Lower leg skin (tissue), 3 donors: Measurements from ENCODE around the gene AKT2.

Source experiments
- POLR2A ChIP-seq, 2 donors: fragments of 450-650 bp; IDR thresholded peaks; one replicate each; pipeline ENCODE4 v1.6.1; 2016 to 2017; ENCODE audit warnings: antibody characterized with exemption in 2 of 2, mild to moderate bottlenecking in 1 of 2, moderate library complexity in 1 of 2
- TF ChIP-seq, protein P1 (sequence below), 3 donors: fragments of 450-650 bp; IDR thresholded peaks; one replicate each; pipeline ENCODE4 v1.5.1; 2016; ENCODE audit warnings: antibody characterized with exemption in 3 of 3, mild to moderate bottlenecking in 3 of 3, moderate library complexity in 2 of 3

DNA sequence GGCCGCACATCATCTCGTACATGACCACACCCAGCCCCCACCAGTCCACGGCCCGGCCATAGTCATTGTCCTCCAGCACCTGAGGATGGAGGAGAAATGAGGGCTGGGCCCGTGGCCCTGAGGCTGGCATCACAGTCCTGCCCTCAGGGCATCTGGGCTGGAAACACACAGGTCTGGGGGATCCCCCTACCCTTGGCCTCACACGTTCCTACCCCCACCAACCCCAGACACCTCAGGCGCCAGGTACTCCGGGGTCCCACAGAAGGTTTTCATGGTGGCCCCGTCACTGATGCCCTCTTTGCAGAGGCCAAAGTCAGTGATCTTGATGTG, 49.2 kb downstream of the AKT2 start:
- TF ChIP-seq, protein P1, sequence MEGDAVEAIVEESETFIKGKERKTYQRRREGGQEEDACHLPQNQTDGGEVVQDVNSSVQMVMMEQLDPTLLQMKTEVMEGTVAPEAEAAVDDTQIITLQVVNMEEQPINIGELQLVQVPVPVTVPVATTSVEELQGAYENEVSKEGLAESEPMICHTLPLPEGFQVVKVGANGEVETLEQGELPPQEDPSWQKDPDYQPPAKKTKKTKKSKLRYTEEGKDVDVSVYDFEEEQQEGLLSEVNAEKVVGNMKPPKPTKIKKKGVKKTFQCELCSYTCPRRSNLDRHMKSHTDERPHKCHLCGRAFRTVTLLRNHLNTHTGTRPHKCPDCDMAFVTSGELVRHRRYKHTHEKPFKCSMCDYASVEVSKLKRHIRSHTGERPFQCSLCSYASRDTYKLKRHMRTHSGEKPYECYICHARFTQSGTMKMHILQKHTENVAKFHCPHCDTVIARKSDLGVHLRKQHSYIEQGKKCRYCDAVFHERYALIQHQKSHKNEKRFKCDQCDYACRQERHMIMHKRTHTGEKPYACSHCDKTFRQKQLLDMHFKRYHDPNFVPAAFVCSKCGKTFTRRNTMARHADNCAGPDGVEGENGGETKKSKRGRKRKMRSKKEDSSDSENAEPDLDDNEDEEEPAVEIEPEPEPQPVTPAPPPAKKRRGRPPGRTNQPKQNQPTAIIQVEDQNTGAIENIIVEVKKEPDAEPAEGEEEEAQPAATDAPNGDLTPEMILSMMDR (IDR thresholded peaks at IDR 0.05), result no peak
- TF ChIP-seq POLR2A (IDR thresholded peaks at IDR 0.05), result no peak
